OCI-LY7 (cell line): ENCODE results near the gene ZNF132.
A peak's percentile ranks its signal among the peaks of the same experiment; 100 is the strongest.

Experiments used
- CTCF ChIP-seq: fragments of 200-600 bp; sonication (generic); conservative IDR thresholded peaks from 2 replicates; pipeline ENCODE4 v1.5.1; 2014; ENCODE audit warnings: mild to moderate bottlenecking, antibody characterized with exemption, low read length, moderate library complexity, mixed read lengths
- EZH2phosphoT487 ChIP-seq: fragments of 200-600 bp; sonication (generic); IDR thresholded peaks from 2 replicates; pipeline ENCODE4 v1.6.1; 2018; ENCODE audit warnings: low read depth, borderline replicate concordance, mild to moderate bottlenecking, mixed run types, antibody characterized with exemption, low read length, moderate library complexity, mixed read lengths

- TF ChIP-seq CTCF (0 out of 2 replicates have a peak, but pooled peaks have one; percentile 32), EZH2phosphoT487 (no peak)
Observed at GRCh38 chr19:58451358-58452101, 11.6 kb upstream of the ZNF132 start, which contains the start of gene ZNF324B.
